Endothelial cell of umbilical vein (primary cell): Measurements from ENCODE around the gene PEAK3. TPM values are rescaled to one million over a fixed set of nuclear protein-coding genes. Genes with fewer than 3 reads are reported as not detected.

Source experiments
- BruUV-seq: library from RNA; stranded (reverse); fragments of 400-500 nt; replicated peaks from 2 replicates; lab custom pipeline; 2021; lab: Mats Ljungman, UMichigan
- CTCF ChIA-PET: fragments of 300-600, 350-600 bp; sonication (Branson Sonifier 250); formaldehyde crosslinking; loops from one replicate; lab custom pipeline; 2021; ENCODE audit warnings: antibody characterized with exemption, inconsistent platforms; lab: Charles Lee
- POLR2A ChIA-PET: fragments of 300-600, 350-600 bp; sonication (Branson Sonifier 250); formaldehyde crosslinking; loops from one replicate; lab custom pipeline; 2021; ENCODE audit warnings: antibody characterized with exemption, inconsistent platforms; lab: Charles Lee
- DNase-seq: peaks from one replicate; pipeline ENCODE4 v3.0.0-alpha.2; 2011; ENCODE audit warnings: low read depth, low spot score
- FAIRE-seq: peaks from 2 replicates; lab custom pipeline; 2011; peaks lifted over from hg19 to GRCh38; lab: Jason Lieb, UNC
- H2AFZ ChIP-seq: 2 replicates; pipeline ENCODE4 v1.6.0; 2012; ENCODE audit warnings: low read depth, low read length, control low read depth, inconsistent platforms
- H3K27ac ChIP-seq: 2 replicates; pipeline ENCODE4 v1.5.1; 2011; ENCODE audit warnings: low read depth, mild to moderate bottlenecking, control low read depth, low read length, moderate library complexity; ENCODE audit not compliant: insufficient read depth
- H3K27me3 ChIP-seq, 2 experiments: 2 replicates each; pipeline versions ENCODE4 v1.6.0 to v1.6.1; 2011; ENCODE audit warnings: low read length in 2 of 2, mixed read lengths in 1 of 2; ENCODE audit not compliant: control insufficient read depth in 2 of 2, insufficient read depth in 2 of 2
- H3K36me3 ChIP-seq, 2 experiments: 2 replicates in 1 of 2; 3 replicates in 1 of 2; pipeline ENCODE4 v1.5.1; 2011; ENCODE audit warnings: low read length in 2 of 2, mild to moderate bottlenecking in 1 of 2, moderate library complexity in 1 of 2; ENCODE audit not compliant: control insufficient read depth in 2 of 2, insufficient read depth in 2 of 2; ENCODE audit errors: extremely low read depth in 1 of 2
- H3K4me1 ChIP-seq: 3 replicates; pipeline ENCODE4 v1.5.1; 2011; ENCODE audit warnings: mild to moderate bottlenecking, low read length; ENCODE audit not compliant: control insufficient read depth, insufficient read depth; ENCODE audit errors: extremely low read depth
- H3K4me2 ChIP-seq: 2 replicates; pipeline ENCODE4 v1.6.1; 2011; ENCODE audit warnings: low read length, control low read depth, mixed read lengths; ENCODE audit not compliant: insufficient read depth
- H3K4me3 ChIP-seq, 3 experiments: fragments of 200-600 bp in 1 of 3; sonication (generic), shearing (Covaris generic) in 1 of 3; replicated peaks in 1 of 3; 2 replicates each; pipeline ENCODE4 v1.5.1; 2011 to 2016; ENCODE audit warnings: control low read depth in 3 of 3, low read length in 3 of 3, mild to moderate bottlenecking in 2 of 3, inconsistent platforms in 1 of 3, low read depth in 1 of 3, moderate library complexity in 1 of 3; ENCODE audit not compliant: insufficient read depth in 1 of 3
- H3K79me2 ChIP-seq: 2 replicates; pipeline ENCODE4 v1.6.0; 2012; ENCODE audit warnings: low read length, inconsistent platforms; ENCODE audit not compliant: control insufficient read depth, insufficient read depth
- H3K9ac ChIP-seq: replicated peaks from 2 replicates; pipeline ENCODE3; 2011; ENCODE audit warnings: low read length, control low read depth; ENCODE audit not compliant: insufficient read depth; ENCODE audit errors: extremely low read depth
- H3K9me1 ChIP-seq: replicated peaks from 3 replicates; pipeline ENCODE4 v1.6.0; 2011; ENCODE audit warnings: mild to moderate bottlenecking, low read length; ENCODE audit not compliant: control insufficient read depth, insufficient read depth; ENCODE audit errors: extremely low read depth
- H3K9me3 ChIP-seq: replicated peaks from 2 replicates; pipeline ENCODE4 v1.5.1; 2012; ENCODE audit warnings: low read length, inconsistent platforms; ENCODE audit not compliant: control insufficient read depth, insufficient read depth
- H4K20me1 ChIP-seq: replicated peaks from 2 replicates; pipeline ENCODE3; 2011; ENCODE audit warnings: mild to moderate bottlenecking, low read length; ENCODE audit not compliant: control insufficient read depth, insufficient read depth; ENCODE audit errors: extremely low read depth
- CTCF ChIP-seq, 2 donors: IDR thresholded peaks; 1 replicate in 1 of 2; 2 replicates in 1 of 2; pipeline ENCODE4 v1.5.1; 2011; ENCODE audit warnings: low read length in 2 of 2, mild to moderate bottlenecking in 2 of 2, moderate library complexity in 2 of 2, control low read depth in 1 of 2, inconsistent platforms in 1 of 2, low read depth in 1 of 2; ENCODE audit not compliant: insufficient read depth in 1 of 2; ENCODE audit errors: extremely low read depth in 1 of 2
- EZH2 ChIP-seq: IDR thresholded peaks from 2 replicates; pipeline ENCODE4 v1.6.1; 2012; ENCODE audit warnings: borderline replicate concordance, low read depth, mild to moderate bottlenecking, moderate library complexity, low read length, inconsistent platforms; ENCODE audit not compliant: severe bottlenecking
- FOS ChIP-seq: IDR thresholded peaks from 2 replicates; pipeline ENCODE4 v1.6.1; 2011; ENCODE audit warnings: mild to moderate bottlenecking, low read length, moderate library complexity, borderline replicate concordance; ENCODE audit not compliant: insufficient read depth
- GATA2 ChIP-seq: IDR thresholded peaks from 2 replicates; pipeline ENCODE4 v1.7.0; 2011; ENCODE audit warnings: low read depth, mild to moderate bottlenecking, moderate library complexity, mixed read lengths, low read length; ENCODE audit not compliant: insufficient read length, insufficient read depth
- JUN ChIP-seq: IDR thresholded peaks from 2 replicates; pipeline ENCODE4 v1.6.1; 2011; ENCODE audit warnings: borderline replicate concordance, low read depth; ENCODE audit not compliant: insufficient read length, insufficient read depth
- MAX ChIP-seq: IDR thresholded peaks from 2 replicates; pipeline ENCODE4 v1.6.1; 2011; ENCODE audit not compliant: insufficient read depth, insufficient read length
- MYC ChIP-seq: IDR thresholded peaks from one replicate; pipeline ENCODE4 v1.6.1; 2011; ENCODE audit warnings: mild to moderate bottlenecking, low read depth, low read length
- POLR2A ChIP-seq: IDR thresholded peaks from 2 replicates; pipeline ENCODE4 v1.6.1; 2012; ENCODE audit warnings: low read depth, mild to moderate bottlenecking, control low read depth, low read length
- POLR2AphosphoS5 ChIP-seq: IDR thresholded peaks from 2 replicates; pipeline ENCODE4 v1.6.1; 2012; ENCODE audit warnings: low read depth, mild to moderate bottlenecking, control low read depth, low read length, moderate library complexity; ENCODE audit not compliant: insufficient read depth
- dilution Hi-C: fragments of 300-500 bp; cut with MboI; formaldehyde crosslinking; loops from one replicate; pipeline ENCODE4 v1.15.0; 2019; ENCODE audit warnings: low sequenced_read_pairs; ENCODE audit not compliant: extremely low pct_ligation_motif_present
- intact Hi-C: fragments of 100-400 bp; cut with micrococcal nuclease; formaldehyde crosslinking; loops from one replicate; pipeline ENCODE4 v1.10.0; 2022
- polyA plus RNA-seq, 4 experiments: library from polyadenylated mRNA; depleted of rRNA in 3 of 4; stranded (reverse) in 3 of 4; unstranded in 1 of 4; fragments of >200 nt; gene quantifications; 2 replicates each; pipeline versions ENCODE4 v1.2.1 to v1.2.3, GENCODE V29; 2011 to 2012; ENCODE audit warnings: missing spikeins in 1 of 4
- total RNA-seq: library from RNA; stranded (reverse); gene quantifications from 2 replicates; pipeline ENCODE4 v1.2.3, GENCODE V29; 2021

PEAK3 gene
- total and polyA plus RNA-seq, 2 donors (not counting 3 experiments of a cell fraction or from before 2014, with no cell fraction given) = 0.03 TPM; not detected in 1

- ChIA-PET POLR2A (no interaction called here), CTCF (no interaction called here)
- Histone ChIP-seq H3K4me1 (no peaks in the 10 kb centered on the region), H3K9ac (no peak overlapping the region), H3K27ac (no peak overlapping the region), H2AFZ (no peak overlapping the region), H3K79me2 (no peaks in the 10 kb centered on the region), H3K27me3 (peaks cover 1 to 21% of the 10 kb centered on the region in 2 experiments), H4K20me1 (no peaks in the 10 kb centered on the region), H3K4me2 (no peak overlapping the region), H3K36me3 (no peaks in the 10 kb centered on the region), H3K4me3 (no peak overlapping the region), H3K9me3 (peaks cover 2% of the 10 kb centered on the region), H3K9me1 (no peaks in the 10 kb centered on the region)
- no peak for FAIRE-seq
- BruUV-seq = no TSS peak
- no peak for DNase-seq
- intact Hi-C loops (loop anchor here (10.0 kb wide), 1 partner anchor 378 kb away; no protein-coding TSS in a partner anchor), dilution Hi-C loops (no loop called here)
- TF ChIP-seq POLR2A (no peak), GATA2 (no peak), MAX (no peak), CTCF (IDR thresholded peaks at IDR 0.05; ENCODE audit: extremely low read depth in 1 of 2, insufficient read depth in 1 of 2, low read depth in 1 of 2, low read length in 2 of 2) (no peak), EZH2 (no peak), JUN (no peak), POLR2AphosphoS5 (no peak), FOS (no peak), MYC (no peak)
Measured at GRCh38 chr19:2312820-2313501, 31.0 kb upstream of the PEAK3 start.
